GM13977 (cell line): ENCODE data around the gene RHOBTB1.

Source experiments
- DNase-seq: peaks from one replicate; pipeline ENCODE4 v3.0.0; 2012; ENCODE audit warnings: low spot score
- CTCF ChIP-seq: IDR thresholded peaks from 2 replicates; pipeline ENCODE4 v1.5.1; 2012; ENCODE audit warnings: mild to moderate bottlenecking, control low read depth; ENCODE audit not compliant: insufficient read depth; ENCODE audit errors: extremely low read depth, missing control alignments
- in situ Hi-C: fragments of 300-500 bp; cut with MboI; formaldehyde crosslinking; loops from one replicate; pipeline ENCODE4 v1.12.0; 2022; ENCODE audit warnings: low sequenced_read_pairs, low pct_unique_long_range_greater_than_20kb, mixed read lengths, inconsistent platforms; ENCODE audit not compliant: unreplicated experiment

Gene RHOBTB1

GRCh38 chr10:60943316-60944057, 498 bp downstream of the RHOBTB1 start:
- DNase-seq, result peak; percentile 40
- no peak for TF ChIP-seq CTCF
- in situ Hi-C loops, result no loop called here

- TF ChIP-seq CTCF, result no peak
- in situ Hi-C loops, result no loop called here
- DNase-seq, result peak; percentile 39
These were observed 1.1 kb downstream of the RHOBTB1 start for GRCh38 chr10:60942788-60943315.

- DNase-seq, result no peak
- in situ Hi-C loops, result no loop called here
- TF ChIP-seq CTCF, result no peak
These were observed 1.7 kb downstream of the RHOBTB1 start for GRCh38 chr10:60942134-60942787.

GRCh38 chr10:60940446-60940845, 3.5 kb downstream of the RHOBTB1 start:
- in situ Hi-C loops, result no loop called here
- DNase-seq, result no peak
- TF ChIP-seq CTCF, result no peak

GRCh38 chr10:60937784-60938654, 6.0 kb downstream of the RHOBTB1 start:
- no peak for TF ChIP-seq CTCF
- in situ Hi-C loops, result no loop called here
- no peak for DNase-seq

GRCh38 chr10:60937022-60937421, 7.0 kb downstream of the RHOBTB1 start:
- no peak for TF ChIP-seq CTCF
- no peak for DNase-seq
- in situ Hi-C loops, result no loop called here
